ENCODE data around the gene SCN1B.
"Not testable (repeated sequence)": the region's sequence is repeated elsewhere in the genome, so short reads cannot be mapped to it uniquely, and the experiment has no call there.

The SCN1B gene

GRCh38 chr19:35051268-35051667 lies 21.0 kb downstream of the SCN1B start:
- FAIRE-seq, result not testable (repeated sequence)

DNA sequence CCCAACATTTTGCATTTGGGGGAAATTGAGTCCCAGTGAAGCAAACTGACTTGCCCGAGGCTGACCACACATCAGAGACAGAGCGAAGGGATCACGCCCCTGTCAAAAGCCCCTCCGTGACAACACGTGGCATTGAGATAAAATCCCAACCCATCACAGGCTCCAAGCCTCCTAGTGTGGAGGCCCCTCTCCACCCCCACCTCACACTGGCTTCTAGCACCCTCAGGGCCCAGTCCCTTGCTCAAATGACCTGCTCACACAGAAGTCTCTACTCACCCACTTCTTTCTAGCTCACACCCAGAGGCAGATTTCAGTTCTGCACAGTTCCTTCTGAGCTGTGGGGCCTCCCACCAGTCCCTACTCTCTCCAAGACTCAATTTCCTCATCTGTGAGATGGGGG lies 21.5 kb downstream of the SCN1B start:
- FAIRE-seq, result no peak
- DNase-seq (ENCODE audit: insufficient read length, low spot score), result no peak

More at GRCh38 chr19:35051268-35051667, 21.0 kb downstream of the SCN1B start:
- not testable (repeated sequence) for DNase-seq (ENCODE audit: insufficient read length, low spot score)

GRCh38 chr19:35052599-35053190 lies 22.4 kb downstream of the SCN1B start:
- DNase-seq (ENCODE audit: insufficient read length, low spot score), result no peak
- no peak for FAIRE-seq

DNA sequence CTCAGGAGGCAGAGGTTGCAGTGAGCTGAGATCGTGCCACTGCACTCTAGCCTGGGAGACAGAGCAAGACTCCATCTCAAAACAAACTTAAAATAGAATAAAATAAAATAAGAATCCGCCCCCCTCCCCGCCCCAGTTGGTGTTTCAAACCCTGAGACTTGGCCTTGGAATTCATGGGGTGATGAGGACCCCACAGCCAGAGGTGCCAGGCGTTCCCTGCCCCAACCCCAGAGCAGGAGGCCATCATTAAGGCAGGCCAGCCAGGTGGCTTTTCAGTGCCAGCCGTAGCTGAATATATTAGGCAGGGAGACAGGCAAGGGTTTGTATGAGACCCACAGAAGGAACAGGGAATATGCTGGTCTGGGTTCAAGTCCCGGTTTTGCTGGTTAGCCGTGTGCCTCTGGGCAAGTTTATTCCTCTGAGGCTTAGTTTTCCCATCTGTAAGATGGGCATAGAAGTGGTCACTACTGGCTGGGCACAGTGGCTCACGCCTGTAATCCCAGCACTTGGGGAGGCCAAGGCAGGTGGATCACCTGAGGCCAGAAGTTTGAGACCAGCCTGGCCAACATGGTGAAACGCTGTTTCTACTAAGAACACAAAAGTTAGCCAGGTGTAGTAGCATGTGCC lies 23.5 kb downstream of the SCN1B start:
- FAIRE-seq (no peak), DNase-seq (ENCODE audit: insufficient read length, low spot score) (no peak)

- DNase-seq (ENCODE audit: insufficient read length, low spot score) (no peak), FAIRE-seq (no peak)
Measured at GRCh38 chr19:35054626-35055025, 24.4 kb downstream of the SCN1B start.

DNA sequence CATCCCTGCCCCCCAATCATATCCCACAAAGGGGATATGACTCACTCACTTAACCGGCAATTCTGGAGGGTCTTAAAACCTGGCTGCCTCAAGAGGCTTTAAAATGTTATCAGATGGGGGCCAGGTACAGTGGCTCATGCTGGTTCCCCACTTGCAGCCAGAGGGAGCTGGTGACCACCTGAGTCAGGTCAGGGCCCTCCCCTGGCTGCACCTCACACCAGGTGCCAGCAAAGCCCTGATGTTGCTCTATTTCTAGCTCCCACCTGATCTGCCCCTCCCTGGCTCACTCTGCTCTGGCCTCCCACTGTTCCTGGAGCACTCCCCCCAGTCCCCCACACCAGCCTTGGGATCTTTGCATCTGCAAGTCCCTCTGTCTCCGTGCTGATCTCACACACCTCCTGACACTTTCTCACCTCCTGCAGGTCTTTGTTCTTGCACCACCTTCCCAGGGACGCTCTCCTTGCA lies 25.5 kb downstream of the SCN1B start:
- FAIRE-seq (no peak), DNase-seq (ENCODE audit: insufficient read length, low spot score) (no peak)

GRCh38 chr19:35056513-35057063 lies 26.3 kb downstream of the SCN1B start:
- FAIRE-seq (no peak), DNase-seq (ENCODE audit: insufficient read length, low spot score) (no peak)

DNA sequence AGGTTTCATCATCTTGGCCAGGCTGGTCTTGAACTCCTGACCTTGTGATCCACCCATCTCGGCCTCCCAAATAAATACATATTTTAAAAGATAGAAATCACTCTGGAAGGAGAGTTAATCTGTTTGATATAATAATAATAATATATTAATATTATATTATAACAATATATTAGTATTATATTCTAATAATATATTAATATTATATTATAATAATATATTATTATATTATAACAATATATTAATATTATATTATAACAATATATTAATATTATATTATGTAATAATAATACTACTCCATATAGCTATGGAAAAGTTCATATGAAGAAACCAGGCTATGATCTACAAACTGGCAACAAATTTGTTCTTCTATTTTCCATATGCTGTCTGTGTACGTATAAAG lies 28.1 kb downstream of the SCN1B start:
- FAIRE-seq, result no peak

DNA sequence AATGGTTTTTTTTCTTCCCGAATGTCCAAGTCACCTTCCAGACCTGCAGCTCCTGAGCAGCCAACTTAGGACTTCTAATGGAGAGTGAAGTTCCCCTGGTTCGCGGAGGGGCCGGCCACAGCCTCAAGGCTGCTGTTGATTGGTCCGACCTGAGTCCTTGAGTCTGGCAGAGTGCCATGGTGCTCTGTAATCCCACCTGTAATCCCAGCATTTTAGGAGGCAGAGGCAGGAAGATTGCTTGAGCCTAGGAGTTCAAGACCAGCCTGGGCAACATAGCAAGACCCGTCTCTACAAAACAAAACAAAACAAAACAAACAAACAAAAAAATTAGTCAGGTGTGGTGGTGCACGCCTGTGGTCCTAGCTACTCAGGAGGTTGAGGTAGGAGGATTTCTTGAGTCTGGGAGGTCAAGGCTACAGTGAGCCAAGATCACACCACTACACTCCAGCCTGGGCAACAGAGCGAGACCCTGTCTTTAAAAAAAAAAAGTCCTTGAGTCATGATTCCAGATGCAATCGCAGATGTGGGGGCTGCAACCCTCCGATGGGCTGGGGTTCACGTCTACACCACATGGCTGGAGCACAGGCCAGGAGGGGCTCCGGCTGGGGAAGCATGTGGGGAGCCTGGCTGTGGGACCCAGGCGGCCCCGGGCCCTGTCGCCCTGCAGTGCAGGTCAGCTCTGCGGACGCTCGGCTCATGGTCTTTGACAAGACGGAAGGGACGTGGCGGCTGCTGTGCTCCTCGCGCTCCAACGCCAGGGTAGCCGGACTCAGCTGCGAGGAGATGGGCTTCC lies 28.9 kb downstream of the SCN1B start:
- FAIRE-seq (no peak), DNase-seq (ENCODE audit: insufficient read length, low spot score) (no peak)

More for the DNA sequence above, 28.1 kb downstream of the SCN1B start:
- DNase-seq (ENCODE audit: insufficient read length, low spot score), result no peak

- FAIRE-seq (no peak), DNase-seq (ENCODE audit: insufficient read length, low spot score) (no peak)
Measured at GRCh38 chr19:35059799-35060091, 29.5 kb downstream of the SCN1B start.

- no peak for FAIRE-seq
Measured at GRCh38 chr19:35060160-35060855, 30.0 kb downstream of the SCN1B start.

GRCh38 chr19:35061583-35062373 lies 31.5 kb downstream of the SCN1B start:
- FAIRE-seq (no peak), DNase-seq (ENCODE audit: insufficient read length, low spot score) (no peak)

More at GRCh38 chr19:35060160-35060855, 30.0 kb downstream of the SCN1B start:
- no peak for DNase-seq (ENCODE audit: insufficient read length, low spot score)

DNA sequence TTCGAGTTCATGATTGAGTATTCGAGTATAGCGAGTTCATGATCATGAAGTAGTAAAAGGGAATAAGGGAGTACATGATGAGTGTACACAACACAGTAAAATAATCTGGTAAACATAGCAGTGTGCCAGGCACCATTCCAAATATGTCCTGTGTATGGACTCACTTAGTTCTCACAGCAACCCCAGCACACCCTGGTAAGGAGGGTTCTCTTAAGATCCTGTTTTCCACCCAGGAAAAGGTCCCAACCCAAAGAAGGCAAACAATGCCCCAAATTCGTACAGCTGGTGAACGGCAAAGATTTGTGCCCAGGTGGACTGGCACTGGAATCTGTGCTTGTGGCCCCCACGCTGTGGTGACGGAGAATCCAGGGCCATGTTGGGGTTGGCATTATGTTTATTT lies 32.7 kb downstream of the SCN1B start:
- no peak for DNase-seq (ENCODE audit: insufficient read length, low spot score)
- FAIRE-seq, result no peak

- no peak for FAIRE-seq
- peak; percentile 34 for DNase-seq (ENCODE audit: insufficient read length, low spot score)
Measured at GRCh38 chr19:35063940-35064818, 33.9 kb downstream of the SCN1B start.

- FAIRE-seq (no peak), DNase-seq (ENCODE audit: insufficient read length, low spot score) (no peak)
Measured at GRCh38 chr19:35065574-35065973, 35.3 kb downstream of the SCN1B start.

GRCh38 chr19:35066121-35066520 lies 35.9 kb downstream of the SCN1B start:
- FAIRE-seq (no peak), DNase-seq (ENCODE audit: insufficient read length, low spot score) (no peak)

- FAIRE-seq (peak; percentile 13), DNase-seq (ENCODE audit: insufficient read length, low spot score) (peak; percentile 85)
Measured at GRCh38 chr19:35066691-35067563, 36.7 kb downstream of the SCN1B start.

- no peak for DNase-seq (ENCODE audit: insufficient read length, low spot score)
- FAIRE-seq, result no peak
Measured at GRCh38 chr19:35068941-35069634, 38.8 kb downstream of the SCN1B start.
